ENCODE data around the gene MZT2A. TPM values are rescaled to one million over a fixed set of nuclear protein-coding genes. Genes with fewer than 3 reads are reported as not detected.
"Not testable (repeated sequence)": the region's sequence is repeated elsewhere in the genome, so short reads cannot be mapped to it uniquely, and the experiment has no call there.

Gene MZT2A
- total RNA-seq, 1 donor from 2014 or later = 46.5 TPM

DNA sequence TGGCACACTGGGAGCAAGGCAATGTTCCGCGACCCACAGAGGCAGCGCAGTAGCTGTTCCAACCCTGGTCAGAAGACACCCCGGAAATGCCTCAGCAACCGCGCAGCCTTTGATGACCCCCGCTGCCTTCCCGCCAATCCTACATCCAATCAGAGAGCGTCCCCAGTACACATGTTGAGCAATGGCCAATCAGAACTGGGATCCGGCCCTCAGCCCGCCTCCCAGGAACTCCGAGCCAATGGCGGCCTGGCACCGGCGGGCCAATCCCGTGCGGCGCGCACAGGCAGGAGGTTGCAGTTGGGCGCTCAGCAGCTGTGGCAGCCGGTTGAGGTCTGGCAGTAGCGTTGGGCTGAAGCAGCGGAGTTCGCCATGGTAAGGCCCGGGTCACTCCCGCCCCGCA is 16.4 kb downstream of the MZT2A start, which contains the start of gene TUBA3D:
TSS of gene TUBA3D (plus strand) at position 289 of the 400 bp plus-strand sequence. CDS start at position 370, 81 bp downstream.
- H3K4me3 ChIP-seq = no peak within 1 kb of the TSS
- no peaks in the 10 kb centered on the region for H3K27me3 ChIP-seq
- H3K36me3 ChIP-seq = no peaks in the 10 kb centered on the region
- H3K4me1 ChIP-seq = no peaks in the 10 kb centered on the region
- H3K9me3 ChIP-seq = no peaks in the 10 kb centered on the region
- no peak within 1 kb of the TSS for H3K27ac ChIP-seq
- ATAC-seq (no peak), DNase-seq (no peak)
- intact Hi-C loops (cut with DNase I) = no loop called here
- TF ChIP-seq, protein P1, sequence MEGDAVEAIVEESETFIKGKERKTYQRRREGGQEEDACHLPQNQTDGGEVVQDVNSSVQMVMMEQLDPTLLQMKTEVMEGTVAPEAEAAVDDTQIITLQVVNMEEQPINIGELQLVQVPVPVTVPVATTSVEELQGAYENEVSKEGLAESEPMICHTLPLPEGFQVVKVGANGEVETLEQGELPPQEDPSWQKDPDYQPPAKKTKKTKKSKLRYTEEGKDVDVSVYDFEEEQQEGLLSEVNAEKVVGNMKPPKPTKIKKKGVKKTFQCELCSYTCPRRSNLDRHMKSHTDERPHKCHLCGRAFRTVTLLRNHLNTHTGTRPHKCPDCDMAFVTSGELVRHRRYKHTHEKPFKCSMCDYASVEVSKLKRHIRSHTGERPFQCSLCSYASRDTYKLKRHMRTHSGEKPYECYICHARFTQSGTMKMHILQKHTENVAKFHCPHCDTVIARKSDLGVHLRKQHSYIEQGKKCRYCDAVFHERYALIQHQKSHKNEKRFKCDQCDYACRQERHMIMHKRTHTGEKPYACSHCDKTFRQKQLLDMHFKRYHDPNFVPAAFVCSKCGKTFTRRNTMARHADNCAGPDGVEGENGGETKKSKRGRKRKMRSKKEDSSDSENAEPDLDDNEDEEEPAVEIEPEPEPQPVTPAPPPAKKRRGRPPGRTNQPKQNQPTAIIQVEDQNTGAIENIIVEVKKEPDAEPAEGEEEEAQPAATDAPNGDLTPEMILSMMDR (IDR thresholded peaks at IDR 0.05) = no peak

GRCh38 chr2:131473266-131473665 is 18.9 kb downstream of the MZT2A start:
- H3K36me3 ChIP-seq; H3K9me3 ChIP-seq; H3K27ac ChIP-seq; H3K4me3 ChIP-seq; H3K4me1 ChIP-seq; DNase-seq; intact Hi-C loops (cut with DNase I); ATAC-seq; H3K27me3 ChIP-seq: not testable (repeated sequence)

- H3K9me3 ChIP-seq; H3K27ac ChIP-seq; H3K36me3 ChIP-seq; DNase-seq; intact Hi-C loops (cut with DNase I); H3K4me1 ChIP-seq; H3K4me3 ChIP-seq; H3K27me3 ChIP-seq: not testable (repeated sequence)
- peak; percentile 58 for ATAC-seq
Observed at GRCh38 chr2:131471624-131472023, 20.6 kb downstream of the MZT2A start.

DNA sequence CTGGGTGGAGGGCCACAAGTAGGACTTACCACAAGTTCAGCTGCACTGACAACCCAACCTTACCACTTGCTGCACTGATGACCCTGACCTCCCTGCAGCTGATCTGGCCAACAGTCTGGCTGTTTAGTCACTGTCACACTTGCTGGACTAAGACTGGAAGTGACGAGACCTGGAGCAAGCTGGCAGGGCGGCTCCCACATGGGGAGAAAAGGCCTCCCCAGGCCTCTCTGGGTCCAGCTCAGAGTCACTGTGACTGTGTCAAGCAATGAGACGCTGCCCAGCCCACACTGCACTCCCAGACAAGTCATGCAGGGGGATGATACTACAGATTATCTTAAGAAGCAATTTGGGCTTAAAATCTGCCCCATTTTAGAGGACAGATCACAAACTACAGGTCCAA is 21.3 kb downstream of the MZT2A start:
- H3K9me3 ChIP-seq; H3K4me1 ChIP-seq; H3K36me3 ChIP-seq; DNase-seq; ATAC-seq; H3K27ac ChIP-seq; intact Hi-C loops (cut with DNase I); H3K27me3 ChIP-seq; H3K4me3 ChIP-seq: not testable (repeated sequence)

- H3K4me3 ChIP-seq; H3K9me3 ChIP-seq; H3K27me3 ChIP-seq; H3K27ac ChIP-seq; H3K4me1 ChIP-seq; H3K36me3 ChIP-seq; ATAC-seq; DNase-seq; intact Hi-C loops (cut with DNase I): not testable (repeated sequence)
Observed at GRCh38 chr2:131467722-131468121, 24.5 kb downstream of the MZT2A start.

DNA sequence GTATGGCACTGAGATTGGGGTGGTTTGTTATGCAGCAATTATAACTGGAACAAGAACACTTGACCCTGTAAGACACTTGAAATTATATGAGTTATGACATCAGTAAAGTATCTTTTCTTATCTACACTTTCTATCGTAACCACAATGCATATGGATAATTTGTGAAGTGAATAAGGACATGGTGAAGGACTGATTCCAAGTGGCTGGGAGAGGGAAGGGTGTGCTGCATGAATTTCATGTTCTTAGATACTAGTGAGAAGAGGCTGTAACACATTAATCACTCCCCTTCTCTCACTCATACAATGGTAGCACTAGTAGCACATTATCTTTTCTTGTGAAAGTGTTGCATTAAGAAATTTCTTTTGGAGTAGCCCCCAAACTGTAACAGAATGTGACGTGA is 37.3 kb downstream of the MZT2A start:
- H3K36me3 ChIP-seq; DNase-seq; ATAC-seq; H3K4me3 ChIP-seq; intact Hi-C loops (cut with DNase I); H3K4me1 ChIP-seq; H3K27ac ChIP-seq; H3K27me3 ChIP-seq; H3K9me3 ChIP-seq: not testable (repeated sequence)

DNA sequence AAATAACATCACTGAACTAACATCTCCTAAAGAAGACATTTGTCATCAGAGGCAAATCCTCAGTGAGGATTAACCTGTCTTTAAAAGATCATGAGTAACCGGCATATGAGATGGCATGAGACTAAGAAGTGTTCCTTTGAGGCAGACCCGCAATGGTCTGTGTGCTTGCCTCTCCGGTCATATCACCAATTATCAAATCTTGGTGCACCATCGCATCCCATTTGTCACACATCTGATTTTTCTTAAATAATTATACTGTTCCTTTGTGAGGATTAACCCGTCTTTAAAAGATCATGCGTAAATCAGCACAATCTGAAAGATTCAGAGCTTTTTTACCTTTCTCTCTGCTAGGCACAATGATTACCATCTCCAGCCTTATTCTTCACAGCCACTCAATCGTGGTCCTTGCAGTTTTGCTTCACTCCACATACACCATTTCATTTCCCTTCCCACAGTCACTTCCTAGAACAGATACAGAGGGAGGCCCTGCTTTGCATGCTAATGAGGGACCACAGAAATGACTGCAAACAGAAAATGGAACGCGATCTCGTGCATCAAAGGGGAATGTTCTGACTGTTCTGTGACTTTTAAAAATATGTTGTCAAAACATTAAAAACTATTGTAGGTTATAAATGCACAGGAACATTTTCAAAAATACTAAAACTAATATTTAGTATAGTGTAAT is 40.8 kb downstream of the MZT2A start:
- H3K4me1 ChIP-seq, ATAC-seq: not testable (repeated sequence)

GRCh38 chr2:131447981-131448380 is 44.2 kb downstream of the MZT2A start:
- H3K4me1 ChIP-seq; H3K27ac ChIP-seq; H3K9me3 ChIP-seq; H3K36me3 ChIP-seq; ATAC-seq; H3K4me3 ChIP-seq; DNase-seq; H3K27me3 ChIP-seq; intact Hi-C loops (cut with DNase I): not testable (repeated sequence)

More for the DNA sequence above, 40.8 kb downstream of the MZT2A start:
- H3K9me3 ChIP-seq; intact Hi-C loops (cut with DNase I); H3K27me3 ChIP-seq; DNase-seq; H3K4me3 ChIP-seq; H3K27ac ChIP-seq; H3K36me3 ChIP-seq: not testable (repeated sequence)

DNA sequence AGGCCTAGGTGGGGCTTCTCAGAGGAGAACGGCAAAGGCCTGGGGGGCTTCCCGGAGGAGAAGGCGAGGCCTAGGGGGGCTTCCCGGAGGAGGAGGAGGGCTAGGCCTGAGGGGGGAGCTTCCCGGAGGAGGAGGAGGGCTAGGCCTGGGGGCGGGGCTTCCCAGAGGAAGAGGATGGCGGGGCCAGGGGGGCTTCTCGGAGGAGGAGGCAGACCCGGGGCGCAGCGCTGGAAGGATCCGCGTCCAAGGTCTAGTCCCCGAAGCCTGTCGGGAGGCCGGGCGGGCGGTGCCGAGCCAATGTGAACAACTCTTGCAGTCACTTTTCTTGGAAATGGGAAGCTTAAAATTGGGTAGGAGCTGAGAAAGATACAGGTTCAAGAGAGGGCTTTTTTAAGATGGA is 46.3 kb downstream of the MZT2A start:
- DNase-seq (no peak), ATAC-seq (no peak)
- no peak overlapping the region for H3K4me3 ChIP-seq
- no peak overlapping the region for H3K27ac ChIP-seq
- H3K4me1 ChIP-seq = no peaks in the 10 kb centered on the region
- TF ChIP-seq, protein P1 (IDR thresholded peaks at IDR 0.05) = no peak
- H3K9me3 ChIP-seq = no peaks in the 10 kb centered on the region
- intact Hi-C loops (cut with DNase I) = no loop called here
- H3K27me3 ChIP-seq = no peaks in the 10 kb centered on the region
- H3K36me3 ChIP-seq = no peaks in the 10 kb centered on the region

- DNase-seq; intact Hi-C loops (cut with DNase I): not testable (repeated sequence)
Observed at GRCh38 chr2:131445515-131445797, 46.7 kb downstream of the MZT2A start.

DNA sequence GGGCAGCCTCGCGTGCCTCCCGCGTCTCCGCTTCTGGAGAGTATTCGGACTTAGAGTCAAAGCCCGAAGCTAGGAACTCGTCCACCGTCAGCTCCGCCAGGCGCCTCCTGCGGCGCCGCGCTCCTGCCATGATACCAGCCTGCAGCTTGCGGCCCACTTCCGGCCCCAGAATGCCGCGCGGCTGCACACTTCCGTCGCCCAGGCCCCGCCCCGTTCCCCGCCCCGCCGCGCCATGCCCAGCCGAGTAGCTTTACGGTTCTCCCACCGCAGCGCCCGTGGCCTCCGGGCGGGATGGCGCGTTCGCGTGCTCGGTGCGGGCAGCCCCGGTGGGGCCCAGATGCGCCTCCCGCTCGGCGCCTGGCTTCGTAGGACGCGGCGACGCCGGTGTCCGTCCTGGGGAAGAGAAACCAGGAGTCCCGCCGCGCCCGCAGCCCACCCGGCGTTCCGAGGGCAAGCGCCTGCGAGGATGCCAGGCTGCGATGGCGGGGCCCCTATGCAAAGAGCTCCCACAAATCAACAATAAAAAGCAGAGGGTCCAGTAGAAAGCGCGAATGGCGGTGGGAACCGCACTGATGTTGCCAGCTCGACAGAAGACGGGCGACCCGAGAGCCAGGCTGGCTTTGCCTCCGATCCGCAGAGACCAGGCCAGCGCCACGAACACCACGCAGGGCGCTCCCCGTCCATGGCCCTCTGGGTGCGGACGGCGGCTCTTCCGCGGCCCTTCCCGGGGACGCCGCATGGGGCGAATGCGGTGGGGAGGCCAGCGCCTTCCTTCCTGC is 47.3 kb downstream of the MZT2A start:
- H3K4me3 ChIP-seq; H3K27ac ChIP-seq; DNase-seq; H3K9me3 ChIP-seq; H3K4me1 ChIP-seq; intact Hi-C loops (cut with DNase I); H3K36me3 ChIP-seq; H3K27me3 ChIP-seq: not testable (repeated sequence)
- peak; percentile 35 for ATAC-seq

More at GRCh38 chr2:131445515-131445797, 46.7 kb downstream of the MZT2A start:
- not testable (repeated sequence) for H3K4me1 ChIP-seq, H3K9me3 ChIP-seq, H3K4me3 ChIP-seq, H3K36me3 ChIP-seq, H3K27me3 ChIP-seq, H3K27ac ChIP-seq, ATAC-seq

GRCh38 chr2:131440742-131441468 is 51.3 kb downstream of the MZT2A start:
- H3K27me3 ChIP-seq; ATAC-seq; H3K9me3 ChIP-seq; intact Hi-C loops (cut with DNase I); H3K4me1 ChIP-seq; H3K27ac ChIP-seq; H3K36me3 ChIP-seq; H3K4me3 ChIP-seq; DNase-seq: not testable (repeated sequence)

Data from upper lobe of right lung (tissue), 1 donor.